H9 (cell line): Measurements from ENCODE around the gene RAB43. TPM values are rescaled to one million over a fixed set of nuclear protein-coding genes. Genes with fewer than 3 reads are reported as not detected.

Source experiments
- DNase-seq: peaks from one replicate; pipeline ENCODE4 v3.0.0-alpha.2; 2017
- H2AFZ ChIP-seq: one replicate; pipeline ENCODE4 v1.6.1; 2013; ENCODE audit warnings: mild to moderate bottlenecking, low read length, control low read depth, moderate library complexity
- H2AK5ac ChIP-seq: 2 replicates; pipeline ENCODE4 v1.6.1; 2013; ENCODE audit warnings: low read length, control low read depth, mixed read lengths; ENCODE audit not compliant: insufficient read length
- H2BK120ac ChIP-seq: one replicate; pipeline ENCODE4 v1.6.1; 2013; ENCODE audit warnings: low read depth, mild to moderate bottlenecking, low read length, control low read depth, inconsistent platforms; ENCODE audit not compliant: poor library complexity, severe bottlenecking
- H2BK12ac ChIP-seq: 2 replicates; pipeline ENCODE4 v1.6.1; 2013; ENCODE audit warnings: low read length, control low read depth, mixed read lengths, low read depth; ENCODE audit not compliant: insufficient read length
- H2BK15ac ChIP-seq: 2 replicates; pipeline ENCODE4 v1.6.1; 2013; ENCODE audit warnings: low read depth, low read length, control low read depth
- H2BK20ac ChIP-seq: one replicate; pipeline ENCODE4 v1.6.1; 2013; ENCODE audit warnings: low read depth, mild to moderate bottlenecking, low read length, control low read depth, inconsistent platforms; ENCODE audit not compliant: poor library complexity, severe bottlenecking
- H2BK5ac ChIP-seq: 2 replicates; pipeline ENCODE4 v1.6.1; 2013; ENCODE audit warnings: low read length, control low read depth, mixed read lengths; ENCODE audit not compliant: insufficient read length
- H3K14ac ChIP-seq: 2 replicates; pipeline ENCODE4 v1.6.1; 2013; ENCODE audit warnings: low read length, control low read depth; ENCODE audit not compliant: insufficient read depth
- H3K18ac ChIP-seq: 2 replicates; pipeline ENCODE4 v1.6.1; 2013; ENCODE audit warnings: low read depth, mild to moderate bottlenecking, mixed read lengths, low read length, control low read depth; ENCODE audit not compliant: insufficient read length
- H3K23ac ChIP-seq: 2 replicates; pipeline ENCODE4 v1.6.1; 2013; ENCODE audit warnings: low read length, control low read depth, mixed read lengths, low read depth; ENCODE audit not compliant: insufficient read length
- H3K23me2 ChIP-seq: 2 replicates; pipeline ENCODE4 v1.6.1; 2013; ENCODE audit warnings: low read depth, mild to moderate bottlenecking, mixed read lengths, low read length, control low read depth; ENCODE audit not compliant: insufficient read length, poor library complexity, severe bottlenecking
- H3K27ac ChIP-seq: 2 replicates; pipeline ENCODE4 v1.5.1; 2013; ENCODE audit warnings: low read length, control low read depth, mixed read lengths, low read depth; ENCODE audit not compliant: insufficient read length
- H3K27me3 ChIP-seq: 2 replicates; pipeline ENCODE4 v1.6.1; 2013; ENCODE audit warnings: low read length, control low read depth, inconsistent platforms; ENCODE audit not compliant: insufficient read depth
- H3K4ac ChIP-seq: 2 replicates; pipeline ENCODE4 v1.6.1; 2013; ENCODE audit warnings: low read depth, mild to moderate bottlenecking, control low read depth, inconsistent platforms, low read length, moderate library complexity
- H3K4me1 ChIP-seq: 2 replicates; pipeline ENCODE4 v1.6.1; 2013; ENCODE audit warnings: low read length, control low read depth, inconsistent platforms; ENCODE audit not compliant: insufficient read depth
- H3K4me2 ChIP-seq: 2 replicates; pipeline ENCODE4 v1.6.1; 2013; ENCODE audit warnings: low read length, control low read depth, mixed read lengths; ENCODE audit not compliant: insufficient read length, insufficient read depth
- H3K56ac ChIP-seq: 2 replicates; pipeline ENCODE4 v1.6.1; 2013; ENCODE audit warnings: low read depth, mild to moderate bottlenecking, mixed read lengths, low read length, control low read depth; ENCODE audit not compliant: insufficient read length
- H3K79me1 ChIP-seq: 2 replicates; pipeline ENCODE4 v1.6.1; 2013; ENCODE audit warnings: low read depth, mild to moderate bottlenecking, moderate library complexity, low read length, control low read depth, inconsistent platforms; ENCODE audit not compliant: insufficient read depth, poor library complexity, severe bottlenecking
- H3K79me2 ChIP-seq: 2 replicates; pipeline ENCODE4 v1.6.1; 2013; ENCODE audit warnings: low read length, control low read depth, inconsistent platforms; ENCODE audit not compliant: insufficient read depth
- H3K9ac ChIP-seq: 2 replicates; pipeline ENCODE4 v1.6.1; 2013; ENCODE audit warnings: low read length, control low read depth, mixed read lengths; ENCODE audit not compliant: insufficient read length; ENCODE audit errors: extremely low read depth
- H3K9me3 ChIP-seq: one replicate; pipeline ENCODE4 v1.6.1; 2013; ENCODE audit warnings: low read depth, low read length, inconsistent platforms; ENCODE audit not compliant: control insufficient read depth
- H3T11ph ChIP-seq: one replicate; pipeline ENCODE4 v1.6.1; 2013; ENCODE audit warnings: mild to moderate bottlenecking, low read length, control low read depth, inconsistent platforms
- H4K20me1 ChIP-seq: one replicate; pipeline ENCODE4 v1.6.1; 2013; ENCODE audit not compliant: control insufficient read depth, insufficient read length, insufficient read depth
- H4K5ac ChIP-seq: 2 replicates; pipeline ENCODE4 v1.6.1; 2013; ENCODE audit warnings: low read depth, mild to moderate bottlenecking, mixed read lengths, low read length, control low read depth; ENCODE audit not compliant: insufficient read length
- H4K8ac ChIP-seq: replicated peaks from 2 replicates; pipeline ENCODE4 v1.6.1; 2013; ENCODE audit warnings: low read length, control low read depth, mixed read lengths, low read depth; ENCODE audit not compliant: insufficient read length
- H4K91ac ChIP-seq: 2 replicates; pipeline ENCODE4 v1.6.1; 2013; ENCODE audit warnings: low read depth, mild to moderate bottlenecking, moderate library complexity, mixed read lengths, low read length, control low read depth; ENCODE audit not compliant: insufficient read length
- H3K27ac Mint-ChIP-seq, 3 experiments: 2 replicates in 2 of 3; 3 replicates in 1 of 3; pipeline ENCODE4 v1.8.0; 2020 to 2021; ENCODE audit warnings: mixed read lengths in 3 of 3, mild to moderate bottlenecking in 1 of 3, moderate library complexity in 1 of 3
- H3K27me3 Mint-ChIP-seq: 2 replicates; pipeline ENCODE4 v1.8.0; 2021; ENCODE audit warnings: low read depth, mild to moderate bottlenecking, moderate library complexity, mixed read lengths
- H3K36me3 Mint-ChIP-seq, 3 experiments: 2 replicates in 2 of 3; 3 replicates in 1 of 3; pipeline ENCODE4 v1.8.0; 2020 to 2021; ENCODE audit warnings: low read depth in 3 of 3, mixed read lengths in 3 of 3; ENCODE audit not compliant: insufficient read depth in 1 of 3
- H3K4me1 Mint-ChIP-seq, 2 experiments: 2 replicates each; pipeline ENCODE4 v1.8.0; 2020; ENCODE audit warnings: mixed read lengths in 2 of 2
- H3K4me3 Mint-ChIP-seq, 2 experiments: 2 replicates in 1 of 2; 3 replicates in 1 of 2; pipeline ENCODE4 v1.8.0; 2020 to 2021; ENCODE audit warnings: mild to moderate bottlenecking in 2 of 2, mixed read lengths in 2 of 2, moderate library complexity in 1 of 2
- H3K9me3 Mint-ChIP-seq, 2 experiments: 2 replicates in 1 of 2; 3 replicates in 1 of 2; pipeline ENCODE4 v1.8.0; 2020; ENCODE audit warnings: mild to moderate bottlenecking in 2 of 2, mixed read lengths in 2 of 2, moderate library complexity in 1 of 2
- CTCF ChIP-seq: fragments of 200-600 bp; sonication (generic); conservative IDR thresholded peaks from 3 replicates; pipeline ENCODE4 v1.8.0; 2021; ENCODE audit warnings: antibody characterized with exemption, mild to moderate bottlenecking
- WGBS: extraction: QIAGEN DNeasy Blood & Tissue Kit; methylation state at CpG from one replicate; pipeline ENCODE4 v1.1.7; 2013; ENCODE audit warnings: missing lambda C conversion rate, low lambda C conversion rate, mixed read lengths; ENCODE audit not compliant: insufficient read length; ENCODE audit errors: extremely low coverage; 5-methylcytosine and 5-hydroxymethylcytosine counted together
- total RNA-seq: library from RNA; stranded (reverse); gene quantifications from 2 replicates; pipeline ENCODE4 v1.2.1, GENCODE V29; 2021

Gene RAB43
- total RNA-seq, 1 experiment from 2014 or later: 13.6 TPM

- H2BK120ac ChIP-seq: no peak overlapping the region
- no peak overlapping the region for H3K56ac ChIP-seq
- no peaks in the 10 kb centered on the region for H3K27me3 ChIP-seq
- H3K23me2 ChIP-seq: no peaks in the 10 kb centered on the region
- no peak overlapping the region for H4K91ac ChIP-seq
- no peak overlapping the region for H3K18ac ChIP-seq
- no peak overlapping the region for H4K8ac ChIP-seq
- peaks cover 10 to 19% of the 10 kb centered on the region in 2 experiments; a peak in 4 of 5 replicates for H3K9me3 Mint-ChIP-seq
- no peak overlapping the region for H3K4me3 Mint-ChIP-seq
- no peaks in the 10 kb centered on the region for H3K79me1 ChIP-seq
- no peak overlapping the region for H2AFZ ChIP-seq
- H3K9ac ChIP-seq: no peak overlapping the region
- H2BK15ac ChIP-seq: no peak overlapping the region
- H2BK5ac ChIP-seq: no peak overlapping the region
- H3K23ac ChIP-seq: no peak overlapping the region
- no peak overlapping the region for H3K14ac ChIP-seq
- no peak overlapping the region for H4K5ac ChIP-seq
- H3K79me2 ChIP-seq: no peaks in the 10 kb centered on the region
- no peaks in the 10 kb centered on the region for H4K20me1 ChIP-seq
- H3K27me3 Mint-ChIP-seq: peaks cover 2% of the 10 kb centered on the region; the same call in 1 of the 2 replicates
- no peak overlapping the region for H3T11ph ChIP-seq
- peaks cover 0 to 13% of the 10 kb centered on the region in 2 experiments; a peak in 2 of 4 replicates for H3K4me1 Mint-ChIP-seq
- no peak overlapping the region for H3K4me2 ChIP-seq
- no peak overlapping the region for H2BK20ac ChIP-seq
- H3K36me3 Mint-ChIP-seq: peaks cover 0 to 6% (median 0%) of the 10 kb centered on the region in 3 experiments; a peak in 2 of 7 replicates
- no peak overlapping the region for H2AK5ac ChIP-seq
- H3K9me3 ChIP-seq: no peaks in the 10 kb centered on the region
- DNase-seq: peak; percentile 79
- H2BK12ac ChIP-seq: no peak overlapping the region
- no peak overlapping the region for H3K27ac Mint-ChIP-seq
- peak; percentile 58 for TF ChIP-seq CTCF
- no peaks in the 10 kb centered on the region; the same call in 1 of the 2 replicates for H3K4me1 ChIP-seq
- no peak overlapping the region for H3K4ac ChIP-seq
- no peak overlapping the region for H3K27ac ChIP-seq
- no CpG with 5 or more reads among the region's 67 CpGs for WGBS
These were observed 75.4 kb downstream of the RAB43 start for GRCh38 chr3:129046037-129046731.
